Thoracic aorta (tissue), 2 donors: ENCODE measurements around the gene MYOCD. TPM values are rescaled to one million over a fixed set of nuclear protein-coding genes. Genes with fewer than 3 reads are reported as not detected.

ENCODE experiments used
- ATAC-seq: fragments of 150-250 bp; one replicate; pipeline ENCODE4 v1.8.0; 2017; ENCODE audit warnings: low read depth; ENCODE audit not compliant: insufficient number of reproducible peaks, low FRiP score
- DNase-seq: peaks from one replicate; pipeline ENCODE4 v3.0.0-alpha.2; 2020; ENCODE audit warnings: low spot score
- H3K27ac ChIP-seq, 2 donors: fragments of 200-600 bp; sonication (generic); 1 replicate in 1 of 2; 2 replicates in 1 of 2; pipeline ENCODE4 v1.5.1; 2016; ENCODE audit warnings: mild to moderate bottlenecking in 2 of 2, moderate library complexity in 2 of 2
- H3K27me3 ChIP-seq: fragments of 200-600 bp; sonication (generic); replicated peaks from 2 replicates; pipeline ENCODE4 v1.6.0; 2016; ENCODE audit warnings: mild to moderate bottlenecking; ENCODE audit not compliant: insufficient read depth
- H3K36me3 ChIP-seq: fragments of 200-600 bp; sonication (generic); one replicate; pipeline ENCODE4 v1.5.1; 2016
- H3K4me1 ChIP-seq, 2 donors: fragments of 200-600 bp; sonication (generic); 1 replicate in 1 of 2; 2 replicates in 1 of 2; pipeline versions ENCODE4 v1.5.1 to v1.6.0; 2016; ENCODE audit warnings: low read depth in 2 of 2, mild to moderate bottlenecking in 1 of 2; ENCODE audit not compliant: control insufficient read depth in 1 of 2
- H3K4me3 ChIP-seq: fragments of 200-600 bp; sonication (generic); 2 replicates; pipeline ENCODE4 v1.5.1; 2016; ENCODE audit warnings: mild to moderate bottlenecking
- H3K9me3 ChIP-seq: fragments of 200-600 bp; sonication (generic); 2 replicates; pipeline ENCODE4 v1.5.1; 2016
- CTCF ChIP-seq: fragments of 200-600 bp; sonication (generic); IDR thresholded peaks from one replicate; pipeline ENCODE4 v1.5.1; 2019; ENCODE audit warnings: antibody characterized with exemption
- total RNA-seq, 2 donors: library from RNA; depleted of rRNA; stranded (reverse); fragments of >200 nt; gene quantifications; one replicate each; pipeline versions ENCODE4 v1.1.0 to v1.2.3, GENCODE V29; 2016

The MYOCD gene
- total RNA-seq, 2 donors from 2014 or later = 102 to 113 TPM

GRCh38 chr17:12680993-12681392 is 15.3 kb downstream of the MYOCD start:
- Histone ChIP-seq H3K9me3 (no peaks in the 10 kb centered on the region), H3K4me3 (peak overlapping the region; percentile 57), H3K27ac (peak overlapping the region; percentile 57 to 59), H3K27me3 (no peaks in the 10 kb centered on the region), H3K36me3 (no peaks in the 10 kb centered on the region), H3K4me1 (peaks cover 2 to 63% of the 10 kb centered on the region in 2 donors)
- ATAC-seq (no peak), DNase-seq (no peak)
- TF ChIP-seq CTCF = no peak

- H3K4me3 ChIP-seq = no peak overlapping the region
- H3K36me3 ChIP-seq = no peaks in the 10 kb centered on the region
- DNase-seq (no peak), ATAC-seq (no peak)
- no peak for TF ChIP-seq CTCF
- peak overlapping the region in 1 of 2 donors; percentile 57 for H3K27ac ChIP-seq
- no peaks in the 10 kb centered on the region for H3K9me3 ChIP-seq
- H3K27me3 ChIP-seq = no peaks in the 10 kb centered on the region
- peaks cover 2 to 53% of the 10 kb centered on the region in 2 donors for H3K4me1 ChIP-seq
These were observed 17.6 kb downstream of the MYOCD start for GRCh38 chr17:12683299-12683698.

GRCh38 chr17:12686486-12686885 is 20.8 kb downstream of the MYOCD start:
- no peak for ATAC-seq
- Histone ChIP-seq H3K4me1 (peaks cover 11 to 53% of the 10 kb centered on the region in 2 donors), H3K27me3 (no peaks in the 10 kb centered on the region)

GRCh38 chr17:12688382-12688781 is 22.7 kb downstream of the MYOCD start:
- DNase-seq = no peak
- H3K27ac ChIP-seq = peak overlapping the region; percentile 93 to 94
- H3K9me3 ChIP-seq = no peaks in the 10 kb centered on the region

More at GRCh38 chr17:12686486-12686885, 20.8 kb downstream of the MYOCD start:
- Histone ChIP-seq H3K4me3 (no peak overlapping the region), H3K9me3 (no peaks in the 10 kb centered on the region), H3K36me3 (no peaks in the 10 kb centered on the region), H3K27ac (peak overlapping the region in 1 of 2 donors; percentile 57)
- TF ChIP-seq CTCF = no peak
- DNase-seq = no peak

GRCh38 chr17:12691173-12691572 is 25.5 kb downstream of the MYOCD start:
- Histone ChIP-seq H3K4me3 (no peak overlapping the region), H3K27ac (peak overlapping the region; percentile 93 to 94), H3K36me3 (no peaks in the 10 kb centered on the region), H3K4me1 (peaks cover 21 to 46% of the 10 kb centered on the region in 2 donors), H3K9me3 (no peaks in the 10 kb centered on the region), H3K27me3 (no peaks in the 10 kb centered on the region)
- DNase-seq (peak; percentile 65), ATAC-seq (peak; percentile 95)
- no peak for TF ChIP-seq CTCF

More at GRCh38 chr17:12688382-12688781, 22.7 kb downstream of the MYOCD start:
- H3K27me3 ChIP-seq = no peaks in the 10 kb centered on the region
- peaks cover 15 to 50% of the 10 kb centered on the region in 2 donors for H3K4me1 ChIP-seq
- no peak for TF ChIP-seq CTCF
- ATAC-seq = no peak
- no peak overlapping the region for H3K4me3 ChIP-seq
- H3K36me3 ChIP-seq = no peaks in the 10 kb centered on the region
